Measurements from ENCODE around the gene BACE2.

DNA sequence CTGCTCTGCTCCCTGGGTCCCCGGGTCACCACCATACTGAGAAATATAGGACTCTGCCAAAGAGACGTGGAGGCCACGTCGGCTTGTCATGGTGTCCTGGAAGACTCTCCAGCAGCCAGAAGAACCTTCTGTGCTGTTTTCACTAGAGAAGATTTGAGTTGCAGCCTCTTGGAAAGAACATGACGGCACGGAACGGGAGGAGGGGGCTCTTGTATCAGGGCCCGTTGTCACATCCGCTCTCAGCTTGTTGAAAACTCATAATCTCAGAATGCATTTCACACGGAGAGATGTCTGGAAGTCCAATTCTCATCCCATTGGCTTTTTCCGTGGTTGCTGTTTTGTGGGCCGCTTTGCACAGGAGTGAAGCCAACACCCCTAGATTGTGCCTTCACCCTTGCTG lies 109.2 kb downstream of the BACE2 start:
- TF ChIP-seq, protein P1, sequence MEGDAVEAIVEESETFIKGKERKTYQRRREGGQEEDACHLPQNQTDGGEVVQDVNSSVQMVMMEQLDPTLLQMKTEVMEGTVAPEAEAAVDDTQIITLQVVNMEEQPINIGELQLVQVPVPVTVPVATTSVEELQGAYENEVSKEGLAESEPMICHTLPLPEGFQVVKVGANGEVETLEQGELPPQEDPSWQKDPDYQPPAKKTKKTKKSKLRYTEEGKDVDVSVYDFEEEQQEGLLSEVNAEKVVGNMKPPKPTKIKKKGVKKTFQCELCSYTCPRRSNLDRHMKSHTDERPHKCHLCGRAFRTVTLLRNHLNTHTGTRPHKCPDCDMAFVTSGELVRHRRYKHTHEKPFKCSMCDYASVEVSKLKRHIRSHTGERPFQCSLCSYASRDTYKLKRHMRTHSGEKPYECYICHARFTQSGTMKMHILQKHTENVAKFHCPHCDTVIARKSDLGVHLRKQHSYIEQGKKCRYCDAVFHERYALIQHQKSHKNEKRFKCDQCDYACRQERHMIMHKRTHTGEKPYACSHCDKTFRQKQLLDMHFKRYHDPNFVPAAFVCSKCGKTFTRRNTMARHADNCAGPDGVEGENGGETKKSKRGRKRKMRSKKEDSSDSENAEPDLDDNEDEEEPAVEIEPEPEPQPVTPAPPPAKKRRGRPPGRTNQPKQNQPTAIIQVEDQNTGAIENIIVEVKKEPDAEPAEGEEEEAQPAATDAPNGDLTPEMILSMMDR (IDR thresholded peaks at IDR 0.05), result no peak
- TF ChIP-seq EP300 (IDR thresholded peaks at IDR 0.05), result no peak
